A549 (cell line): Measurements from ENCODE around the gene RSF1.

ENCODE experiments used
- CHD2 ChIP-seq: fragments of 150-350 bp; IDR thresholded peaks from 2 replicates; pipeline ENCODE4 v1.6.1; 2014; ENCODE audit warnings: low read length; ENCODE audit not compliant: partially characterized antibody
- EHF ChIP-seq: fragments of 250-450 bp; sonication (Bioruptor Pico); IDR thresholded peaks from 2 replicates; pipeline ENCODE4 v1.5.0; 2020; ENCODE audit warnings: mild to moderate bottlenecking
- JUNB ChIP-seq: fragments of >200 bp; sonication (Bioruptor Twin); formaldehyde crosslinking; IDR thresholded peaks from 2 replicates; pipeline ENCODE4 v1.6.1; 2016
- KDM1A ChIP-seq: fragments of 200-600 bp; sonication (generic); IDR thresholded peaks from 2 replicates; pipeline ENCODE4 v1.6.1; 2016; ENCODE audit warnings: low read depth, mild to moderate bottlenecking
- MAFK ChIP-seq: fragments of 450-650 bp; IDR thresholded peaks from 2 replicates; pipeline ENCODE4 v1.6.1; 2014; ENCODE audit not compliant: partially characterized antibody
- POLR2A ChIP-seq: IDR thresholded peaks from 2 replicates; pipeline ENCODE4 v1.6.1; 2012; ENCODE audit warnings: mild to moderate bottlenecking, low read length
- RFX5 ChIP-seq: fragments of 450-650 bp; IDR thresholded peaks from 2 replicates; pipeline ENCODE4 v1.7.1; 2014; ENCODE audit warnings: antibody characterized with exemption, mild to moderate bottlenecking, moderate library complexity
- SMC3 ChIP-seq: fragments of >200 bp; sonication (Bioruptor Twin); formaldehyde crosslinking; IDR thresholded peaks from 3 replicates; pipeline ENCODE4 v1.6.1; 2018; ENCODE audit warnings: inconsistent platforms
- TF ChIP-seq, protein P1 (sequence below): fragments of >200 bp; sonication (Bioruptor Twin); formaldehyde crosslinking; IDR thresholded peaks from 3 replicates; pipeline ENCODE4 v1.5.1; 2016
- TF ChIP-seq, protein P2 (sequence below): fragments of 200-600 bp; sonication (generic); IDR thresholded peaks from 2 replicates; pipeline ENCODE4 v1.6.1; 2016; ENCODE audit warnings: antibody characterized with exemption, mild to moderate bottlenecking, moderate library complexity
- TF ChIP-seq, protein P3 (sequence below): IDR thresholded peaks from 2 replicates; pipeline ENCODE4 v1.6.1; 2012

DNA sequence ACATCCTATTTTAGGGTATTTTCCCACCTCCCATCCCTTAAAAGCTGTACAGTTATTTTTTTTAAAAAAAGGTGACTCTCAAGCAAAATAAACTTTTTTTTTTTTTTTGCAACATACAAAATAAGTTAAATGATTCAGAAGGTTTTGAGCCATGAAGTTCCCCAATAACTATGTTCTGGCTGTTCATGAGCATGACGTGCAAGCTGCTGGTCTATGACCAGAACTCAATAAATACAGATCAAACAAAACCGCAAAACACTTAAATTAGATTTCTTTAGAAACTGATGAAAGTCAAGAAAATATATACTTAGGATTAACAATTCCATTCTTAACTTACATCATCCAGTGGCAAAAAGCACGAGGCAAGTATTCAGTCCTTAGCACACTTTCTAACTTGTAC lies 158.9 kb downstream of the RSF1 start:
- no peak for TF ChIP-seq POLR2A
- no peak for TF ChIP-seq EHF (CRISPR knock-in tag)
- TF ChIP-seq, protein P1, sequence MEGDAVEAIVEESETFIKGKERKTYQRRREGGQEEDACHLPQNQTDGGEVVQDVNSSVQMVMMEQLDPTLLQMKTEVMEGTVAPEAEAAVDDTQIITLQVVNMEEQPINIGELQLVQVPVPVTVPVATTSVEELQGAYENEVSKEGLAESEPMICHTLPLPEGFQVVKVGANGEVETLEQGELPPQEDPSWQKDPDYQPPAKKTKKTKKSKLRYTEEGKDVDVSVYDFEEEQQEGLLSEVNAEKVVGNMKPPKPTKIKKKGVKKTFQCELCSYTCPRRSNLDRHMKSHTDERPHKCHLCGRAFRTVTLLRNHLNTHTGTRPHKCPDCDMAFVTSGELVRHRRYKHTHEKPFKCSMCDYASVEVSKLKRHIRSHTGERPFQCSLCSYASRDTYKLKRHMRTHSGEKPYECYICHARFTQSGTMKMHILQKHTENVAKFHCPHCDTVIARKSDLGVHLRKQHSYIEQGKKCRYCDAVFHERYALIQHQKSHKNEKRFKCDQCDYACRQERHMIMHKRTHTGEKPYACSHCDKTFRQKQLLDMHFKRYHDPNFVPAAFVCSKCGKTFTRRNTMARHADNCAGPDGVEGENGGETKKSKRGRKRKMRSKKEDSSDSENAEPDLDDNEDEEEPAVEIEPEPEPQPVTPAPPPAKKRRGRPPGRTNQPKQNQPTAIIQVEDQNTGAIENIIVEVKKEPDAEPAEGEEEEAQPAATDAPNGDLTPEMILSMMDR, result no peak
- TF ChIP-seq, protein P2, sequence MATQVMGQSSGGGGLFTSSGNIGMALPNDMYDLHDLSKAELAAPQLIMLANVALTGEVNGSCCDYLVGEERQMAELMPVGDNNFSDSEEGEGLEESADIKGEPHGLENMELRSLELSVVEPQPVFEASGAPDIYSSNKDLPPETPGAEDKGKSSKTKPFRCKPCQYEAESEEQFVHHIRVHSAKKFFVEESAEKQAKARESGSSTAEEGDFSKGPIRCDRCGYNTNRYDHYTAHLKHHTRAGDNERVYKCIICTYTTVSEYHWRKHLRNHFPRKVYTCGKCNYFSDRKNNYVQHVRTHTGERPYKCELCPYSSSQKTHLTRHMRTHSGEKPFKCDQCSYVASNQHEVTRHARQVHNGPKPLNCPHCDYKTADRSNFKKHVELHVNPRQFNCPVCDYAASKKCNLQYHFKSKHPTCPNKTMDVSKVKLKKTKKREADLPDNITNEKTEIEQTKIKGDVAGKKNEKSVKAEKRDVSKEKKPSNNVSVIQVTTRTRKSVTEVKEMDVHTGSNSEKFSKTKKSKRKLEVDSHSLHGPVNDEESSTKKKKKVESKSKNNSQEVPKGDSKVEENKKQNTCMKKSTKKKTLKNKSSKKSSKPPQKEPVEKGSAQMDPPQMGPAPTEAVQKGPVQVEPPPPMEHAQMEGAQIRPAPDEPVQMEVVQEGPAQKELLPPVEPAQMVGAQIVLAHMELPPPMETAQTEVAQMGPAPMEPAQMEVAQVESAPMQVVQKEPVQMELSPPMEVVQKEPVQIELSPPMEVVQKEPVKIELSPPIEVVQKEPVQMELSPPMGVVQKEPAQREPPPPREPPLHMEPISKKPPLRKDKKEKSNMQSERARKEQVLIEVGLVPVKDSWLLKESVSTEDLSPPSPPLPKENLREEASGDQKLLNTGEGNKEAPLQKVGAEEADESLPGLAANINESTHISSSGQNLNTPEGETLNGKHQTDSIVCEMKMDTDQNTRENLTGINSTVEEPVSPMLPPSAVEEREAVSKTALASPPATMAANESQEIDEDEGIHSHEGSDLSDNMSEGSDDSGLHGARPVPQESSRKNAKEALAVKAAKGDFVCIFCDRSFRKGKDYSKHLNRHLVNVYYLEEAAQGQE, result no peak
- no peak for TF ChIP-seq SMC3
- TF ChIP-seq RFX5, result no peak
- no peak for TF ChIP-seq JUNB
- TF ChIP-seq KDM1A, result no peak
- TF ChIP-seq, protein P3, sequence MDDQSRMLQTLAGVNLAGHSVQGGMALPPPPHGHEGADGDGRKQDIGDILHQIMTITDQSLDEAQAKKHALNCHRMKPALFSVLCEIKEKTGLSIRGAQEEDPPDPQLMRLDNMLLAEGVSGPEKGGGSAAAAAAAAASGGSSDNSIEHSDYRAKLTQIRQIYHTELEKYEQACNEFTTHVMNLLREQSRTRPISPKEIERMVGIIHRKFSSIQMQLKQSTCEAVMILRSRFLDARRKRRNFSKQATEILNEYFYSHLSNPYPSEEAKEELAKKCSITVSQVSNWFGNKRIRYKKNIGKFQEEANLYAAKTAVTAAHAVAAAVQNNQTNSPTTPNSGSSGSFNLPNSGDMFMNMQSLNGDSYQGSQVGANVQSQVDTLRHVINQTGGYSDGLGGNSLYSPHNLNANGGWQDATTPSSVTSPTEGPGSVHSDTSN, result no peak
- no peak for TF ChIP-seq MAFK
- no peak for TF ChIP-seq CHD2
